LoVo (cell line): ENCODE measurements around the gene KIR2DL3.
"Not testable (repeated sequence)": the region's sequence is repeated elsewhere in the genome, so short reads cannot be mapped to it uniquely, and the experiment has no call there.

Experiments
- DNase-seq: peaks from one replicate; pipeline ENCODE4 v3.0.0-alpha.2; 2016; ENCODE audit warnings: low spot score

KIR2DL3 gene

DNA sequence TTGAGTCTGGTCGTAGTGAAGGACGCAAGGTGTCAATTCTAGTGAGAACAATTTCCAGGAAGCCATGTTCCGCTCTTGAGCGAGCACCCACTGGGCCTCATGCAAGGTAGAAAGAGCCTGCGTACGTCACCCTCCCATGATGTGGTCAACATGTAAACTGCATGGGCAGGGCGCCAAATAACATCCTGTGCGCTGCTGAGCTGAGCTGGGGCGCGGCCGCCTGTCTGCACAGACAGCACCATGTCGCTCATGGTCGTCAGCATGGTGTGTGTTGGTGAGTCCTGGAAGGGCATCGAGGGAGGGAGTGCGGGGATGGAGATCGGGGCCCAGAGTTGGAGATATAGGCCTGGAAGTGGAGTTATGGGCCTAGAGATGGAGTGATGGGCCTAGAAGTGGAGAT, at the start of gene KIR2DL3:
TSS of gene KIR2DL3 (plus strand) at position 208 of the 400 bp plus-strand sequence. CDS start at position 241, 33 bp downstream.
- not testable (repeated sequence) for DNase-seq

DNA sequence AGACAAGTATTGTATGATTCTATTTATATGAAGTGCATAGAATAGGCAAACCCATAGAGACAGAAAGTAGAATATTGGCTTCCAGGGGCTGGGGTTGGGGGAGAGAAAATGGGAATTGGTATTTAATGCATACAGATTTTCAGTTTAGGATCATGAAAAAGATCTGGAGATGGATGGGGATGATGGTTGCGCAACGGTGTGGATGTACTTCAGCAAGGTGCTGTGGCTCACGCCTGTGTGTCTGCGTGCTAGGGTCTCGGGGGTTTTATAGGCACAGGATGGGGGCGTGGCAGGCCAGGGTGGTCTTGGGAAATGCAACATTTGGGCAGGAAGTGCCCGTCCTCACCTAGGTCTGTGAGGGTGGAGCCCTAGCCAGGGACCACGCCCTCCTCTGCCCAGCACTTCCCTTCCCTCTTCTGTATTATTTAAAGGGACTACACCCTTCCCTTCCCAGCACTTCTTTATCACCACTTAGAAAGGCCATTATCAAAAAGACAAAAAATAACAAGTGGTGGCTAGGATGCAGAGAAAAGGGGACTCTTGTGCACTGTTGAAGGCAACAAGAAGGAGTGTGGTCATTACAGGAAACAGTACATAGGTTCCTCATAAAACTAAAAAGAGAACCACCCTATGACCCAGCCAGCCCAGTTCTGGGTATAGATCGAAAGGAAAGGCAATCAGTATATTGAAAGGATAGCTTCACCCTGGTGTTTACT, 46.6 kb upstream of the KIR2DL3 start:
- DNase-seq = no peak

DNA sequence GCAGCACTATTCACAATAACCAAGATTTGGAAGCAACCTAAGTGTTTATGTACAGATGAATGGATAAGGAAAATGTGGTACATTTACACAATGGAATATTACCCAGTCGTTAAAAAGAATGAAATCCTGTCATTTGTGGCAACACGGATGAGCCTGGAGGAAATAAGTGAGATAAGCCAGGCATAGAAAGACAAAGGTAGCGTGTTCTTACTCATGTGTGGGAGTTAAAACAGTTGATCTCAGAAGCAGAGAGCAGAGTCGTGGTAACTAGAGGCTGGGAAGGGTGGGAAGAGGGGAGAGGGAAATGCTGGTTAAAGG, 46.1 kb upstream of the KIR2DL3 start:
- DNase-seq = no peak

DNA sequence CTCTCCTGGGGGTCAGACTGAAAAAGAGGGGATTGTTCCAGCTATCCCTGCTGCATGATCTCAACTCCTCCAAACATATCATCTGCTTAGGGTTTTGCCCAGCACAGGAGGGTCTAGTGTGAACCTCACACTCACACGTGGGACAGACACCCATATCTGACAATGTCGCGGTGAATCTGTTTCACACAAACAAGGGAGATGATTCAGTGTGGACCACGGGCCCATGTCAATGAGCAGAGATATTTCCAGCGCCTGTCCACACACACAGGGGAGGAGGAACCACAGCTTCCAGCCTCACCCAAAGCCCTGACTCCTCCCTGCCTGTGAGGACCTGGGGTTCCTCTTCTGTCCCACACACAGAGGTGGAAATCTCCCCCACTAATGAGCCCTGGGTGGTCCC, 43.7 kb upstream of the KIR2DL3 start:
- DNase-seq = no peak

DNA sequence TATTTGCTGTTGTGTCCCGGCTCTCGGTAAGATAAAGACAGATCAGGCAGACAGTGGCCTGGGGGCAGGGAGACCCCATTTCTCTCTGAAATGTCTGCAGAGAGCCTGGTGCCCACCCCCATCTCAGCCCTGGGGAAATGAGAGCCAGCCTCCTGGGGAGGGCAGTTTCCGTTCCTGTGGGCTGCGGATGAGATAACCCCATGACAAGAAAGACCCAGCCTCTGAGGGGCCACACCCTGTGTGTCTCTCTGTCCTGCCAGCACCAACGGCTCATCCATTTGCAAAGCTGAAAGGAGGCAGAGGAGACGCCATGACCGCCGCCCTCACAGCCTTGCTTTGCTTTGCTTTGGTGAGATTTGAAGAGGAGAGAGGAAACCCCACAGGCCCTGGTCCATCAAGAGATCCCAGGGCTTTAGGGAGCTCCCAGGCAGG, 42.2 kb upstream of the KIR2DL3 start:
- no peak for DNase-seq

DNA sequence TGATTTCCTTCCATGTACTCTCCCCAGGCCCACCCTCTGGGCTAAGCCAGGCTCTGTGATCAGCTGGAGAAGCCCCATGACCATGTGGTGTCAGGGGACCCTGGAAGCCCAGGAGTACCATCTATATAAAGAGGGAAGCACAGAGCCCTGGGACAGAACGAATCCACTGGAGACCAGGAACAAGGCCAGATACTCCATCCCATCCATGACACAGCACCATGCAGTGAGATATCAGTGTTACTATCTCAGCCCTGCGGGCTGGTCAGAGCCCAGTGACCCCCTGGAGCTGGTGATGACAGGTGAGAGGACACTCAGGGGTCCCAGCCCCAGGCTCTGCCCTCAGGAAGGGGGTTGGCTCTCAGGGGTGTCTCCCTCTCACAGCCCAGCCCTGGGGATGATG, 41.5 kb upstream of the KIR2DL3 start:
- DNase-seq = no peak

DNA sequence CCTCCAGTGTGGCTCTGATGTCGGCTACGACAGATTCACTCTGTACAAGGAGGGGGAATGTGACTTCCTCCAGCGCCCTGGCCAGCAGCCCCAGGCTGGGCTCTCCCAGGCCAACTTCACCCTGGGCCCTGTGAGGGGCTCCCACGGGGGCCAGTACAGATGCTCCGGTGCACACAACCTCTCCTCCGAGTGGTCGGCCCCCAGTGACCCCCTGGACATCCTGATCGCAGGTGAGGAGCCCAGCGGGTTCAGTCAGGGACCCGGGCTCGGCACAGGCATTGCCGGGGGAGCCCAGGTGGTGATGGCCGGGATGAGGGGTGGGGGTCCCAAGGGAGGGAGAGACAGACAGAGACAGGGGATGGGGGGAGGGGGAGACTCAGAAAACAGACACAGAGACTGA, 40.6 kb upstream of the KIR2DL3 start:
- not testable (repeated sequence) for DNase-seq

DNA sequence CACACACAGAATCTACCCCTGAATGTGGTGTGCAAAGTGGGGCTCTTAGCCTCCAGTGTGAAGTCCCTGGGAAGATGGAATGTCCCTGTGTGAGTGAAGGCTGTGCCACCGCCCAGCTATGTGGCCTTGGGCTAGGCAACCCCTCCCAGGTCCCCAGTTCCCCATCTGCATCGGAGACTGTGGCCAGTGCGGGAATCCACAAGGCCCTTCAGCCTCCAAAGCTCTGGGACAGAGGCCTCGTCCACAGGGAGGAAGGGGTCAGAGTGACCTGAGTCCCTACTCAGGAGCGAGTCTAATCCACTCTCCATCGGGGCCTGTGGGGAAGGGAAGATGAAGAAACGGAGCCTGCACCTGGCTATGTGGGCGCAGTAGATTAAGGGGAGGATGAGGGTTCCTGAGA, 33.4 kb upstream of the KIR2DL3 start:
- DNase-seq = no peak

DNA sequence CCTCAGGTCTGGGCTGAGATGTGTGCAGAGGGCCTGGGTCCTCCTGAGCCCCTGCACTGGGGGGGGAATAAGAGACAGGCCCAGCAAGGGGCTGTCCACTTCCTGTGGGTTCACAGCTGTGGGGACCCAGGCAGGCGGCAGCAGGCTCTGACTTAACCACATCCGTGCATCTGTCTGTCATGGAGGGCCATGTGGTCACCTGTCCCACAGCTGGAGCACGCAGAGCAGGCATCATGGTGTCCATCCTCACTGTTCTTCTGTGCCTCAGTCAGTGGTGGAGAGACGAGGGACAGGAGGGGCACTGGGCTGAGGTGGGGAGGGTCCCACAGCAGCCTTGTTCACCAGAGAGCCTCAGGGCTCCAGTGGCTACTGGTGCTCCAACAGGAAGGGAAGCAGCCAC, 30.4 kb upstream of the KIR2DL3 start:
- no peak for DNase-seq

DNA sequence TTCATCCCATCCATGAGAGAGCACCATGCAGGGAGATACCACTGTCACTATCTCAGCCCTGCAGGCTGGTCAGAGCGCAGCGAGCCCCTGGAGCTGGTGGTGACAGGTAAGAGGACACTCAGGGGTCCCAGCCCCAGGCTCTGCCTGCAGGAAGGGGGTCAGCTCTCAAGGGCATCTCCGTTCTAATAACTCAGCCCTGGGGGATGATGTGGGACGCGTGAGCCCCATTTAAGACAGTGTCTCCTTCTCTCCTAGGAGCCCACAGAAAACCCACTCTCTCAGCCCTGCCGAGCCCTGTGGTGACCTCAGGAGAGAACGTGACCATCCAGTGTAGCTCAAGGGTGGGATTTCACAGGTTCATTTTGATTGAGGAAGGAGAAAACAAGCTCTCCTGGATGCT, 29.5 kb upstream of the KIR2DL3 start:
- DNase-seq = no peak

DNA sequence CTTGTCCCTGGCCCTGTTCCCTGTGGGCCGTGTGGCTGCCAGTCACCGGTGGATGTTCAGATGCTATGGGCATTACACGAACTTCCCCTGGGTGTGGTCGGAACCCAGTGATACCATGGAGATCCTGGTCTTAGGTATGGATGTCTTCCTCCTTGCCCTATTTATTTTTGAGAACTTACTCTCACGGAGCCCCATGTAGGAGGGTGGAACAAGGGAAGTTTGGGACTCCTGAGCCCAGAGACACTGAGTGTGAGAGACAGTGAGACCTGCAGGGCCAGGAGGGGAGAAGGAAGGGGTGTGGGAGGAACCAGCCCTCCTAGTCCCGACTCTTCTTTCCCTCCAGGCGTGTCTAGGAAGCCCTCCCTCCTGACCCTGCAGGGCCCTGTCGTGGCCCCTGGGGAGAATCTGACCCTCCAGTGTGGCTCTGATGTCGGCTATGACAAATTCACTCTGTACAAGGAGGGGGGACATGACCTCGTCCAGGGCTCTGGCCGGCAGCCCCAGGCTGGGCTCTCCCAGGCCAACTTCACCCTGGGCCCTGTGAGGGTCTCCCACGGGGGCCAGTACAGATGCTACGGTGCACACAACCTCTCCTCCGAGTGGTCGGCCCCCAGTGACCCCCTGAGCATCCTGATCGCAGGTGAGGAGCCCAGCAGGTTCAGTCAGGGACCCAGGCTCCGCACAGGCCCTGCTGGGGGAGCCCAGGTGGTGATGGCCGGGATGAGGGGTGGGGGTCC, 28.9 kb upstream of the KIR2DL3 start:
- DNase-seq = no peak

DNA sequence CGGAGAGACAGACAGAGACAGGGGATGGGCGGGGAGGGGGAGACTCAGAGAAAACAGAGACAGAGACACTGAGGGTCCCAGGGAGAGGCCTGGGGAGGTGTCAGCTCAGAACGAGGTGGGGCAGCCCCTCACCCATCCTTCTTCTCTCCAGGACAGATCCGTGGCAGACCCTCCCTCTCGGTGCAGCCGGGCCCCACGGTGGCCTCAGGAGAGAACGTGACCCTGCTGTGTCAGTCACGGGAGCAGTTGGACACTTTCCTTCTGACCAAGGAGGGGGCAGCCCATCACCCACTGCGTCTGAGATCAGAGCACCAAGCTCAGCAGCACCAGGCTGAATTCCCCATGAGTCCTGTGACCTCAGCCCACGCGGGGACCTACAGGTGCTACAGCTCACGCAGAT, 28.4 kb upstream of the KIR2DL3 start:
- DNase-seq = not testable (repeated sequence)

DNA sequence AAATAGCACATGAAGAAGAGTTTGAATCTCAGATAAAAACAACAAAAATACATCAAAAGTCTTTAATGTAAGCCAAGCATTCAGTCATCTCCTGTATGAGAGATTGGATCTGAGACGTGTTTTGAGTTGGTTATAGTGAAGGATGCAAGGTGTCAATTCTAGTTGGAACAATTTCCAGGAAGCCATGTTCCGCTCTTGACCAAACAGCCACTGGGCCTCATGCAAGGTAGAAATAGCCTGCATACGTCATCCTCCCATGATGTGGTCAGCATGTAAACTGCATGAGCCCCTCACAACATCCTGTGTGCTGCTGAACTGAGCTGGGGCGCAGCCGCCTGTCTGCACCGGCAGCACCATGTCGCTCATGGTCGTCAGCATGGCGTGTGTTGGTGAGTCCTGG, 14.2 kb upstream of the KIR2DL3 start, which contains the start of gene KIR3DL3:
TSS of gene KIR3DL3 (plus strand) at position 301 of the 400 bp plus-strand sequence. CDS start at position 356, 55 bp downstream.
- no peak for DNase-seq

DNA sequence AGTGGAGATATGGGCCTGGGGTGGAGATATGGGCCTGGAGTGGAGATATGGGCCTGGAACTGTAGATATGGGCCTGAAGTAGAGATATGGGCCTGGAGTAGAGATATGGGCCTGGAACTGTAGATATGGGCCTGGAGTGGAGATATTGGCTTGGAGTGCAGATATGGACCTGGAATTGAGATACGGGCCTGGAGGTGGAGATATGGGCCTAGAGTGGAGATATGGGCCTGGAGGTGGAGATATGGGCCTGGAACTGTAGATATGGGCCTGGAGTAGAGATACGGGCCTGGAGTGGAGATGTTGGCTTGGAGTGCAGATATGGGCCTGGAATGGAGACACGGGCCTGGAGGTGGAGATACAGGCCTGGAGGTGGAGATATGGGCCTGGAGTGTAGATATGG, 13.7 kb upstream of the KIR2DL3 start:
- no peak for DNase-seq

DNA sequence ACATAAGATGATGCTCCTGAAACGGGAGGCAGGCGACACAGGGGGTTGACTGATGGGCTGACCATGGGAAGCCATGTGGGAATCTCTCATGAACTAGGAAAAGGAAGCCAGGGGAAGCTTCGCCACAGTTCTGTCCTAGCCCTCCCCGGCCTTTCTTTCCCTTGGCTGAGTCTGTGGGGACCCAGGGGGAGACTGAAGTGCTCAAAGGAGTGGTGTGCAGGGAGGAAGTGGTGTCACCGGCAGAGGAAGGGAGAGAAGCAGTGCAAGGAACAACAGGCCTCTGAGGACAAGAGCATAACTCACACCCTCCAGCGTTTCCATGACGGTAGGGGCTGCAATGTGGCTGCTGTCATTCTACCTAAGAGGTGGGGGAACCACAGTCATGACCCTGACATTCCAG, 13.0 kb upstream of the KIR2DL3 start:
- no peak for DNase-seq

DNA sequence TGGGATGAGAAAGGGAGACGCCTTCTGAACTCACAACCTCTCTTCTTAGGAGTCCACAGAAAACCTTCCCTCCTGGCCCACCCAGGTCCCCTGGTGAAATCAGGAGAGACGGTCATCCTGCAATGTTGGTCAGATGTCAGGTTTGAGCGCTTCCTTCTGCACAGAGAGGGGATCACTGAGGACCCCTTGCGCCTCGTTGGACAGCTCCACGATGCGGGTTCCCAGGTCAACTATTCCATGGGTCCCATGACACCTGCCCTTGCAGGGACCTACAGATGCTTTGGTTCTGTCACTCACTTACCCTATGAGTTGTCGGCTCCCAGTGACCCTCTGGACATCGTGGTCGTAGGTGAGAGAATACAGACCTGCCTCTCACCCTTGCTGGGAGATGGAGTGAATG, 10.8 kb upstream of the KIR2DL3 start:
- DNase-seq = no peak

DNA sequence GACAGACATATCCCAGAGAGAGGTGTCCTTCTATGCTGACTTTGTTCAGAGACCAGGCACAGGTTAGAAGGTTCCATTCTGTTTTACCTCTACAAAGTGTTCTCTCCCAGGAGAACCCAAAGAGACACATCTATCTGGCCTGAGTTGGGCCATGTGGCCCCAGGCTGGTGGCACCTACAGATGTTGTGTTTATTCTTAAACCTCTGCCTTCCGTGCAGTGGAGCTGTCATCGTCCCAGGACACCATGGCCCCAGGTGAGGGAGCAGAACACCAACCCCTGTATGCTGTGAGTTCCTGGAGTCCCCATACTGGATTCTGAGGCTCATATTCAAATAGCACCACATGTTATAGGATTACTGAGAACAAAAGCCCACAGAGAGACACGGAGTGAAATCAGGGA, 10.1 kb upstream of the KIR2DL3 start:
- no peak for DNase-seq

DNA sequence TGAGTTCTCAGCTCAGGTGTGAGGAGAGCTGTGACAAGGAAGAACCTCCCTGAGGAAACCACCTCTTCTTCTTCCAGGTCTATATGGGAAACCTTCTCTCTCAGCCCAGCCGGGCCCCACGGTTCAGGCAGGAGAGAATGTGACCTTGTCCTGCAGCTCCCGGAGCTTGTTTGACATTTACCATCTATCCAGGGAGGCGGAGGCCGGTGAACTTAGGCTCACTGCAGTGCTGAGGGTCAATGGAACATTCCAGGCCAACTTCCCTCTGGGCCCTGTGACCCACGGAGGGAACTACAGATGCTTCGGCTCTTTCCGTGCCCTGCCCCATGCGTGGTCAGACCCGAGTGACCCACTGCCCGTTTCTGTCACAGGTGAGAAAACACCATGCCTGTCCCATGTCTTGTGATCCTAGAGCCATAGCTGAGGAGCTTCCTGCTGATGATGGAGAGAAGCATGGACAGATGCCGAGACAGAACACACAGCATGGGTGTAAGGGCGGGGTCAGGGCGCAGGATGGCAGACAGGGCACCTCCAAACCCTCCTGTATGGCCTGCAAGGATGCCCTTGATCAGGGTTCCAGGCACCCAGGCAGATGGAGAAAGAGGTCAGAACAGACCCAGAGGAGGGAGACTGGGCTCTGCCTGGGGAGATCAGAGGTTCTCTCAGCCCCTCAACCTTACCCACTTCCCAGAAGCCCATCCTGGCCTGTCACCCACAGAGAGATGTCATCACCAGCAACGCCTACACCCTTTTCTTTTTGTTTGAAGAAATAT, 8.7 kb upstream of the KIR2DL3 start:
- no peak for DNase-seq

DNA sequence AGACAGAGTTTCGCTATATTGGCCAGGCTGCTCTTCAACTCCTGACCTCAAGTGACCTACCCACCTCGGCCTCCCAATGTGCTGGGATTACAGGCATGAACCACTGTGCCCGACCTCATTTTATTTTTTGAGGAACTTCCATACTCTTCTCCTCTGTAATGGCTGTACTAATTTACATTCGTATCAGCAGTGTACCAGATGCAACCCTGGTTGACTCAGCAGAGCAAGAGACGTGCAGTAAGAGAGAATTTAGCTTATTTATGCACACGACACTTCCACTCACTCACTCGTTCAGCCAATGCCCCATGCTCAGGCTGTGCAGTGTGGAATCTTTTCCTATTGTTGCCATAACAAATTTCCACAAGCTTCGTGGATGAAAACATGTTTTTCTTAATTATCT, 7.1 kb upstream of the KIR2DL3 start:
- DNase-seq = no peak

DNA sequence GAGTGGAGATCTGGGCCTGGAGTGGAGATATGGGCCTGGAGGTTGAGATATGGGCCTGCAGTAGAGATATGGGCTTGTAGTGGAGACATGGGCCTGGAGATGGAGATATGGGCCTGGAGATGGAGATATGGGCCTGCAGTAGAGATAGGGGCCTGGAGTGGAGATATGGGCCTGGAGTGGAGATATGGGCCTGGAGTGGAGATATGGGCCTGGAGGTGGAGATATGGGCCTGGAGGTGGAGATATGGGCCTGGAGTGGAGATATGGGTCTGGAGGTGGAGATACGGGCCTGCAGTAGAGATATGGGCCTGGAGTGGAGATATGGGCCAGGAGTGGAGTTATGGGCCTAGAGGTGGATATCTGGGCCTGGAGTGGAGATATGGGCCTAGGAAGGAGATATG, 402 bp downstream of the KIR2DL3 start:
- DNase-seq = no peak

DNA sequence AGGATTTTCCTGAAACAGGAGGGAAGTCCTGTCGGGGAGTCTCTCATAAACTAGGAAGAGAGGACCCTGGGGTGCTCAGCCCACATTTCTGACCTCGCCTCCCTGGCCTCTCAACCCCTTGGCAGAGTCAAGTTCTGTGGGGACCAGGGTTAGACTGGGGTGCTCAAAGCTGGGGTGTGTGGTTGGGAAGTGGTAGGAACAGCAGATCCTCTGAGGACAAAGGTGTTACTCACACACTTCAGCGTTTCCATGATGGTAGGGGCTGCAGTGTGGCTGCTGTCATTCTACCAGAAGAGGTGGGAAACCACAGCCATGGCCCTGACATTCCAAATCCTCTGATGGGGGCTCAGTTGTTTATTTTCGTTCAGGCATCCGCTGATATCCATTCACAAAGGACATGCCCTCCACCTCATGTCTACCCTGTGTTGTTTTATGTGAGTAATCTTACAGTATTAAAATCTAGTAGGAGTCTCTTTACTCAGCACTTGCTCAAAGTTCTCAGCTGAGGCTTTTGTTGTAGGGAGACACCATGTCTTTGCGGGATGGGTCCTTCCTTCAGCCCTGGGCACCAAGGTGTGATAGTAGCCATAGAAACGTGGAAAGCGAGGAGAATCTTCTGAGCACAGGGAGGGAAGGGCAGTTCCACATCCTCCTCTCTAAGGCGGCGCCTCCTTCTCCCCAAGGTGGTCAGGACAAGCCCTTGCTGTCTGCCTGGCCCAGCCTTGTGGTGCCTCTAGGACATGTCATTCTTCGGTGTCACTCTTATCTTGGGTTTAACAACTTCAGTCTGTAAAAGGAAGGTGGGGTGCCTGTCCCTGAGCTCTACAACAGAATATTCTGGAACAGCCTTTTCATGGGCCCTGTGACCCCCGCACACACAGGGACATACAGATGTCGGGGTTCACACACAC, 1.5 kb downstream of the KIR2DL3 start:
- no peak for DNase-seq

DNA sequence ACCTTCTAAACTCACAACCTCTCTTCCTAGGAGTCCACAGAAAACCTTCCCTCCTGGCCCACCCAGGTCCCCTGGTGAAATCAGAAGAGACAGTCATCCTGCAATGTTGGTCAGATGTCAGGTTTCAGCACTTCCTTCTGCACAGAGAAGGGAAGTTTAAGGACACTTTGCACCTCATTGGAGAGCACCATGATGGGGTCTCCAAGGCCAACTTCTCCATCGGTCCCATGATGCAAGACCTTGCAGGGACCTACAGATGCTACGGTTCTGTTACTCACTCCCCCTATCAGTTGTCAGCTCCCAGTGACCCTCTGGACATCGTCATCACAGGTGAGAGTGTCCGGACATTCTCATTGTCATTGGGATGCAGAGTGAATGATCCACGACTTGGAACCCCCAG, 3.6 kb downstream of the KIR2DL3 start:
- not testable (repeated sequence) for DNase-seq
